GM19099 (cell line): ENCODE results near the gene SYN1.

Source experiments
- POLR2A ChIP-seq: IDR thresholded peaks from 3 replicates; pipeline ENCODE4 v1.6.1; 2011; ENCODE audit warnings: low read depth; ENCODE audit not compliant: insufficient read length; ENCODE audit errors: extremely low read depth

Gene SYN1

DNA sequence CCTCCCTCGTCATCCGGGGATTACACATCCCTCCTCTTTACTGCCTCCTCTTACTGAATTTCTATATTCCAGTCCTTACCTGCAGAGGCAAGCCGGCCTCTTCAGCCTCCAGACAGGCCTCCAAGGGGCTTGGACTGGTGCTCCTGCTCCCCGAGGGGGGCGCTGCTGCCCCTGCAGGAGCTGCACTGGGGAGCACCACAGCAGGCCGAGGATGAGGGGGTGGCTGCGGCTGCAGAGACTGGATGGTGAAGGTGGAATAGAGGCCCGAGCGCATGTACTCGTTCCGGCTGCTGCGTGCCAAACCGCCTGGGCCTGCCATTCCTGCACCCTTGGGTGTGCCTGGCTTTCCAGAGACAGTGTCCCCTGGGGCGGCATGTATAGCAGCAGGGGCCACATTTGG, 19.2 kb upstream of the SYN1 start:
- TF ChIP-seq POLR2A = no peak

DNA sequence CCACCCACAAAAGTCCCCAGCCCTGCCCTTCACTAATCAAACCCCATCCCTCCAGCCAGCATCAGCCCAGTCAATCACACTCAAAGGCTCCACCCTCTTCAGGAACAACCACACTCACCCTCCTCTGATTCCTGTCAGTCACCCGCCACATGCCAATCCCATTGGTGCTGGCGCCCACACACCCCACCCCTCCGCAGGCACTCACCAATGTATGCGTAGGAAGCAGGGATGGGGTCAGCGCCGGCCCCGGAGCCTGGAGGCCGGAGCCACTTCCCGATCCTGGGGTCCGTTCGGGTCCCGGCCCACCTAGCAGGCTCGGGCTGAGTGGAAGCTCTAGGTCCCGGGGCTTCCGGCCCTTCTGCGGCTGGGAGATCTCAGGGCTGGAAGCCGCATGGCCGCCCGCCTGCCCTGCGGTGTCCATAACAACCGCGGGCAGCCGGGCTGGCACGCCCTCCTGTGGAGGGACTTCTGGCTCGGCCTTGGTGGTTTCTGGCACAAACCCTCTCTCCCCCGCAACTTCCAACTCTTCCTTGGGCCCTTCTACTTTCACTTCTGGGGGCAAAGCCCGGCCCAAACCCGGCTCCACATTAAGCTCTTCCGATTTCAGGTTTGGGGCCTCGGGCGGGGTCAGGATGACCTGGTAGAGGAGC, 18.0 kb upstream of the SYN1 start:
- no peak for TF ChIP-seq POLR2A

DNA sequence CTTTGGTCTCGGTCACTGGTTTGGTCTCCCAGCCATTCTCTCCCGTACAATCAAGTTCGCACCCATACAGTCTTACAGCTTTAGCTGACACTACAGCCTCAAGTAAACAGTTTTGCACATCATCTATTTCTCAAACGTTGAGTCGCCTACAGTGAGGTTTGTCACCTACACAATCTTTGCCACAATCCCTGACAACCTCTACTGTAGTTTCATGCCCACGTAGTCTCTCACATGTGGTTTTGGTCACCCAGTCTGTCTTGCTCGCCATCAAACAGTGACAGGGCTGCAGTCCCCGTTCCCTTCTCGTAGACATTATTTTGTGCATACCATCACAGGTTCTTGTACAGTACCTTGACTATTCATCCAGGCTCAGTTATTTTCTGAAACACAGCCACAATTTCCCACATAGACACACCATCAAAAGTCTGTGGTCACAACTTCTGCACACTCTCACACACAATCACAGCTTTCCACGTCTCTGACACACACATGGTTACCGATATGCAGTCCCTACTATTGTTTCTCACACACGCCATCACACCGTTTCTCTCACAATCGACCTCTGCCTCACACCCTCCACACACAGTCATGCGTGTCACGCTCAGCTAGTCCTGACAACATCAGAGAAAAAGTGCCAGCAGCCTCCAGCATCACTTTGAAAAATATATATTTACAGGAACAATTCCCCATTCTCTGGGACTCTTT, 15.4 kb upstream of the SYN1 start:
- no peak for TF ChIP-seq POLR2A

DNA sequence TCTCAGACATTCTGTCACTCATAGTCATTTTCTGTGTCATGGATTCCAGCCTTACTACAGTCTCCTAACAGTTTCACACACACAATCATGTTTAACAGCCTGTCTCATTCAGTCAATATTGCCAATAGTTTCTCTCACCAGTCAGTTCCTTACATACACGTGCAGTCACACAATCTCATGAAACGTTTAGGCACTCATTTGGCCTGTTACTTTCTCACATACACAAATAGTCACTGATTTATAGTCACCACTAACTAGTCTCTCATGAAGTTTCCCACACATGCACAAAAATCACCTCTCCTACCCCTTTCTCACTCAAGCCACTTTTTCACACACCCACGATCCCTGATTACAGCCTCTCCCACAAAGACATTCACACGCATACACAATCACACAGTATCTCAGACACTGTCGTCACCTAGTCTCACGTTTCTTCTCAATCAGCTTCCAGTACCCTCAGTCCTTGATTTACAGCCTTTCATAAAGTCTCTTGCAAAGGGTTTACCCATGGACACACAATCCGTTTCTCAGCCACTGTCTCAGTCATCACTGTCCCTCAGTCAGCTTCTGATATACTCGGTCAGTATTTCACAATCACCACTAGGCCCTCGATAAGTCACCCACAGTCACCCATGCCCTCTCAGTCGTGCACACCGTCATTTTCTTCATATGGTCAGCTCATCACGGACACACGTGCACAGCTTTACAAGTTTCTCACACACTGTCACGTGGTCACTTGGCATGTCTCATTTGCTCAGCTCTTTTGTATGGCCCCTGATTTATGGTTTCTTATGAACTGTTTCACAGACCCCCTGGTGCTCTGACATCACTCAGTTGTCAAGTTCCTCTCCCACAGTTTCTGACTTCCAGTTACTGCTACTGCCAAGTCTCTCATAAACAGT, 14.3 kb upstream of the SYN1 start:
- no peak for TF ChIP-seq POLR2A

DNA sequence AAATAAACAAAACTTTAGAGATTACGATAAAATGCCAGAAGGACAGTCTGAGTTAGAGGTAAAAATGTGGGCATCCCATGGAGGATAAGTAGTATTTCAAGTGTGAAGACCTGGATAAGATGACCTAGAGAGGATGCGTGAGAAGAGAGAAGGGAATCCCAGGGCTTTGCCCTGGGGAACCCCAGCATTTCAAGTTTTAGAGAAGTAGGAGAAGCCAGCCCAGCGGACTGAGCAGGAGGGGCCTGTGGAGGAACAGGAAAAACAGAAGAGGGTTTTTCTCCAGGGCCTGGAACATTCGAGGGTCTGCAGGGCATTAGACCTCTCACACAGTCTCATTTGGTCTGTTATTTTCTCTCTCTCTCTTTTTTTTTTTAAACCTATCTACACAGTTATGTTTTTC, 13.0 kb upstream of the SYN1 start:
- no peak for TF ChIP-seq POLR2A

DNA sequence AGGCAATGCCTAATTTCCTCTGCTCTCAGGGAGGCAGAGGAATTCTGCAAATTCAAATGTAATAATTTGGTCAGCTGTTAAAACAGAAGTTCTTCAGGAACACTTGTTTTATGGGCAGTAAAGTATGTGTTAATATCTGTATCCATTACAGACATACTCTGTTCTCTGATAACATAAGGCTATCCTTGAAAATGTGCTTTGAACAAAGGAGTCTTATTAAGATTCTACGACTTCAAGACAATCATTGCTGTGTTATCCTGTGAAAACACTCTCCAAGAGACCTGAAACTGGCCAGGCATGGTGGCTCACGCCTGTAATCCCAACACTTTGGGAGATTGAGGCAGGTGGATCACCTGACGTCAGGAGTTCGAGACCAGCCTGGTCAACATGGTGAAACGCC, 12.0 kb upstream of the SYN1 start:
- no peak for TF ChIP-seq POLR2A

DNA sequence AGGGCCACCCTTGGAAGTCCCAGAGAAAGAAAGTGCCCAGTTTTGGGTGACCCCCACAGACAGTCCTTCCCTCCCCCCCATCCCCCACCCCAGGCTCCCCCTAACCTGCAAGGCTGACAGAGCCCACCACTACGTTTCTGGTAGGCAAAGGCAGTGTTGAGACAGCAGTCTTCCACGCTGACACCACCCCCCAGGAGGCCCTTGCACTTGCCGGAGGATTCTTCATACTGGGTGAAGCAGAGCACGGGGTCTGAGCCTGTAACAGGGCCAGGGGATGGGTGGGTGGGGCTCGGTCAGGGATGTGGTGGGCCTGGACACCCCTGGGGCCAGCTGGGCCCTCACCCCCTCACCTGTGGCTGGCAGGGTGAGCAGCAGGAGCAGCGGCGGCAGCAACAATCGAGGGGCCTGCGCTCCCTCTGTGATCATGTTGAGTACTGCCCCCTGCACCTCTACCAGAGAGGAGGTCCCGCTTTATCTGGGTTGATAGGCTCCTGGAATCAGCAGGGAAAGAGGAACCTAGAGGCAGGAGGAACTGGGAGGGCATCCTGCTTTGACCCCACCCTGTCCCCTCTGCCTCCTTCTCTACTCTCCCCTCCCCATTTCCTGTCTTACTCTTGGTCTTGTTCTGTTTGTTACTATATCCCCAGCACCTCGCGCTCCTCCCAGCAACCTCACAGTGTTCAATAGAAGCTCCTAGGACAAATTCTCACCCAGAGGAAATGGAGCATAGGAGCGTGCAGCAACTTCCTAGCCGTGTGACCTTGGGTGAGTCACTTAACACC, 10.0 kb upstream of the SYN1 start, which contains the start of gene CFP:
Gene CFP (minus strand): TSS at position 512 of the 782 bp plus-strand sequence. CDS start 86 bp downstream, at position 426.
- no peak for TF ChIP-seq POLR2A

DNA sequence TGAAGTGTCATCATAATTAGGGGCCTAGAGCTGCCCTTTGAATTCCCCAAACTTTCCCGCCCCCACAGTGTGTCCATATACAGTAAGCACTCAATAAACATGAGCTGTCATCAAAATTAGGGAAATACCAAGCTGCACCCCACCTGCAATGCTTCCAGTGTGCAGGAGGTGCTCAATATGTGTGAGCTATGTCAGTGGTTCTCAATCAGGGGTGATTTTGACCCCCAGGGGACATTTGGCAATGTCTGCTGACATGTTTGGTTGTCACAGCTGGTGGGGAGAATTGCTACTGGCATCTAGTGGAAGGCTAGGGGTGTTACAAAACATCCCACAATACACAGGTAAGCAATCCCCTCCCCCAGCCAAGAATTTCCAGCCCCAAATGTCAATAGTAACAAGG, 9.3 kb upstream of the SYN1 start:
- no peak for TF ChIP-seq POLR2A

DNA sequence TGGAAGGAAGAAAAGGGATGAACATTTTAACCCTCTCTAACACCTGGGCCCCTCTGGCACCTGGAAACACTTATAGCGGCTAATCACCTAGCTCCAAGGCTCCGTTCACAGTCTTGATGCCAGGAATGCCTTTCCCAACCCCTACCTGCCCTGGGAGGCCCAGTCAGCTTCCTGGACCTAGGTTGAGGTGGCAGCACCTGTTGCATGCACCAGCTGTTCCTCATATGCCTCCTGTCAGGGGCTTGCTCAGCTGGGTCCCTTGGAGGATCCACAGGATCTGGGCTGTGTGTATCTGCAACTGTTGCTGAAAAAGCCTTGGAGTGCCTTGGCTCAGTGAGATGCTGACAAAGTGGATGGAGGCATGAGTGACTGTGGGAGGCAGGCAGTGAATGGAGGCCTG, 5.7 kb upstream of the SYN1 start:
- TF ChIP-seq POLR2A = no peak

DNA sequence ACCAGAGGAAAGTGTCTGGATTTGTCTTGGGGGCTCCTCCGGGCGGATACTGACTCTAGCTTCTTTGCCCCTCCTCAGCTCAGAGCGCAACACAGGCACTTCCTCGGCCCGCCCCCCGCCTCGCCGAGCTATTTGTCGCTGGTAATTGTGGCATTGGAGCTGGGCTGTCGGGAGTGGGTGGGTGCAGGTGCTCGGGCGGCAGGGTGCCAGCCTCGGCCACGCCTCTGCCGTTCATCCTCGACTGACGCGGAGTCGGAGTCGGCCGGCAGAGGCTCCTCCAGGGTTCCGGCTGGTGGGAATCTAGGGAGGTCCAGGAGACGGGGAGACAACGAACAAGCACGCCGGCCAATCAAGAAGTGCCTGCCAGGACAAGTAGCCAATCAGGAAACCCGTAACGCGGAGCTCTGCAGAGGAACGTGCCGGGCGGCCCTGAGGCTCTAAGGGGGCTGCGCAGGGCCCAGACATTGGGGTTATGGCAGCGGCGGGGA, 3.9 kb upstream of the SYN1 start:
- TF ChIP-seq POLR2A = no peak

DNA sequence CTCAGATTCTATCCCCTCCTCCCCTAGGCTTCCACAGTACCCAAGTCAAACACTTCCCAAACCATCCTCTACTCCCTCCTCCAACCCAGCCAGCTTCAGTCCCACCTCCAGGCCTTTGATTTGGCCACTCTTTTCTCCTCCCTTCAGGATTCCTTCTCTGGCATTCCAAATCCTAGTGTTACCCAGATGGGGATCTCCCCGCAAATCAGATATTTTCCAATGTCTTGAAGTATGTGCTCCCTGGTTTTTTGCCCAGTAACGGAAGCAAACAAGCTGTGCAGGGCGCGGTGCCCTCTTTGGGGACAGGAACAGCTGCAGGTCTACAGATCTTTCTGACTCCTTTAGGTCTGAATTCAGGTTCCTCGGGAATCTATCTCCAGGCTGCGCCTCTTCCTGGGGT, 2.2 kb upstream of the SYN1 start:
- no peak for TF ChIP-seq POLR2A

DNA sequence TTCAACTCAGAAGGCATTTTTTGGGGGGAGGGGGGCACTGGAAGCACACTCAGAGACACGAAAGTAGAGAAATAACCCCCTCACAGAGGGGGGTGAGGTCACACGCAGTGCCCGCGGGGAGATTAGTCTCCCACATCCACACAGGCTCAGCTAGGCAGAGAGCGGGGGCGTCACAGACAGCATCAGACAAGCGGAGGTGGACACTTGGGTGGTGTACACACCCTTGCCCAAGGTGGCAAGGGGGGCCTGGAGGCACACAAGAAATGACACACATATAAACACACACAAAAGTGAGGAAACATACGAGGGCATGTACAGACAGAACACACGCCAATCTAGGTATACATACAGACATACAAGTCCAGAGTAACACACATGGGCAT, 637 bp upstream of the SYN1 start:
- TF ChIP-seq POLR2A = no peak

DNA sequence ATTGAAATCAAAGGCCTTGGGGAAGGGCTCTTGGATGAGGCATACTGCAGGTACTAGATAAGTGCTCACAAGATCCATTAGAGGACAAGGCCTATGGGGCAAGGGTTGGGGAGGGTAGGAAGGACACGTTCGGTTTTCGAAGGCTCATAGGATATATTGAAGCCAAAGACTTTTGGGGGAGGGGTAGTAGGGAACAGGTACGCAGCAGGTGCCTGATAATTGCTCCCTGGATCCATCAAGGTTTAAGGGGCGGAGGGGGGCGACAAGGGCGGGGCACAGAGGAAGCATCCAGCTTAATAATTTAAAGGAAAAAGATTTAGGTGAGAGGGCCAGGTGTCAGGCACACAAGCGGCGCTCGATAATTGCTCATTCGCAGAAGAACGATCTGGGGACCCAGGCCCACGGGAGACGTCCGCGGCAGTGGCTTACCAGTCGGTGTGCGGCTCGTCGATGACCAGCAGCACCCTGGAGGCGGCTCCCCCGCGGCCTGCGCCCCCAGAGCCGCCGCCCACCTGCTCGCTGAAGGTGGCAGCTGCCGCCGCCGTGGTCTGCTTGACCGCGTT, 653 bp downstream of the SYN1 start:
- no peak for TF ChIP-seq POLR2A

DNA sequence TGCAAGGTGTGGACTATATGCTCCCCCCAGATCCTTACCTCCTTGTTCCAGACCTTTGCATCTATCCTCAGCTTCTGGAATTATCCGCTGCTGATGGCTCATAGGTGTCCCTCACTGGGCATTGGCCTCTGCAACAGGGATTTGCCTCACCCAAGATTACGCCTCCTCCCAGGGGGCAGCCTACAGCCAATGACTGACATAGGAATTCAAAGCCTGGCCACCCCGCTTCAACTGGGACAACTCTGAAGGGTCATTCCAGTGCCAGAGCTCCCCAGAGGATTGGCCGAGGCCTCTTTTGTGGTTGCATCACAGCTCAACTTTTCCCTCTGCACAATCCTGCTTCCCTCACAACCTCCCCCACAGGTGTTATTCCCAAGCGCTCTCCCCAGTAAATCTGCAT, 5.0 kb downstream of the SYN1 start:
- no peak for TF ChIP-seq POLR2A
